HG03135 (cell line): ENCODE results near the gene STARD3.
"Not testable (repeated sequence)": the region's sequence is repeated elsewhere in the genome, so short reads cannot be mapped to it uniquely, and the experiment has no call there.

Source experiments
- ATAC-seq: cut with Tn5 transposase; IDR thresholded peaks from one replicate; pipeline ENCODE4 v1.9.1; 2021; ENCODE audit warnings: mild to moderate bottlenecking, moderate library complexity; ENCODE audit not compliant: unreplicated experiment

Gene STARD3

GRCh38 chr17:39687101-39687545 lies 50.2 kb downstream of the STARD3 start:
- no peak for ATAC-seq

DNA sequence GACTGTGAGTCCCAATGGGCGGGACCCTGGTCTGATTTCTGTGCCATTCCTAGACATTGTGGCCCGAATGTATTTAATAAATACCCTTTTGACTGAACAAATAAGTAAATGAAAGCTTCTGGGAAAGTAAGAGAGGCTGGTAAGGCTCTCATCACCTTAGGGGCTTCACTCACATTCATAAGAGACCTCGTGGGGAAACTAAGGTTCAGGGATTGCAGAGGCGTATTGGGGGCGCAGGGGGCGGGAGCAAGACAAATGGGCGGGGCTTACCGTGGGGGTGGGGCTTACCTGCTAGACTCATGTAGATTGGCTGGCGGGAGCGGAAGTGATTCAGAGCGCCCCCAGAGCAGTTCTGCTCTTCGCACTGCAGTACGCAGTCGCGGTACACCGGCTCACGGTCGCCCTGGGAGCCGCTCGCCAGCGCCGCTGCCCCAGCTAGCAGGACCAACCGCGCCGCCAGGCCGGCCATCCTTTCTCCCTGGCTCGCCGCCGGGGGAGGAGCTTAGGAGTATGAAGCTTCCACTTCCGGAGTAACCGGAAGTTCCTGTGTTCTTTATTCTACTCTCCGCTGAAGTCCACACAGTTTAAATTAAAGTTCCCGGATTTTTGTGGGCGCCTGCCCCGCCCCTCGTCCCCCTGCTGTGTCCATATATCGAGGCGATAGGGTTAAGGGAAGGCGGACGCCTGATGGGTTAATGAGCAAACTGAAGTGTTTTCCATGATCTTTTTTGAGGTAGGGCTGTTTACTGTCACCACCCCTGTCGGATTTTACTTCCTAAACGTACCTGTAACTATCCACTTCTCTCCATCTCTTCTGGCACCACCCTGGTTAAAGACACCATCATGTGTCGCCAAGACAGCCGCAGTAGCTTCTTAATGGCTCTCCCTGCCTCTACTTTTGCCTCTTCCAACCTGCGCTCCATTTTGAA lies 50.9 kb downstream of the STARD3 start, which contains the start of gene PGAP3:
Gene PGAP3 (minus strand): TSS at position 512 of the 929 bp plus-strand sequence. CDS start 43 bp downstream, at position 469.
- peak; percentile 80 for ATAC-seq

DNA sequence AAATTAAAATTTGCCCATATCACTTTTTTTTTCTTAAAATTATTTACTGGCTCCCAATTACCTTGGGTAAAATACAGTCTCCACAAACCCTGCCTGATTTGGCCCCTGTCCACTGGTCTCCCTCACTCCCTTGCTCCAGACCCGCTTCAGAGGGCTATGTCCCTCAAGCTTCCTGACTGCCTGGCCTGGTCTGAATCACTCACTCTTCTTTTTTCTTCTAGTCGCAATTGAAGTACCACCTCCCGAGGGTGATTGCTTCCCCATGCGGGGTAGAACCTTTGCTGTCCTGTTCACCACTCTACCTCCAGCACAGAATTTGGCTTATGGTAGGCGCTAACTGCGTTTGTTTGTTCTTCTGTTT lies 51.5 kb downstream of the STARD3 start:
- no peak for ATAC-seq

DNA sequence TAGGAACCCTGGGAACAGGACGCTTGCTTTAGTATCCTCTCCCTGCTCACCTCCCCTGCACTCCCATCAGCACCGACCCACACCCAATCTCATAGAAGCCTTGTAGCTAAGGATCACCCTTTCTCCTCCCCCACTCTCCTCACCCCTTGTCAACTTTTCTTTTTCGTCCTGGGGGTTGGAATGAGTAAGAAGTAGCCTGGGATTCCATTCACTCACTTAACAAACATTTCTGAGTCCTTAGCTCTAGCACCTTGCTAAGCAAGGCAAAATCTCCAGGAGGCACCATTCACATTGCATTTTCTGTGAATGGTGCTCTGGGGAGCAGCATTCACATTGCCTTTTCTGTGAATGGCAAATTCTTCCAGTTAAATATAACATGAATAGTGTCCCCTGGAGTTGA lies 52.0 kb downstream of the STARD3 start:
- no peak for ATAC-seq

- no peak for ATAC-seq
Measured at GRCh38 chr17:39694593-39694992, 57.6 kb downstream of the STARD3 start.

- ATAC-seq: no peak
Measured at GRCh38 chr17:39695089-39695474, 58.1 kb downstream of the STARD3 start.

GRCh38 chr17:39696731-39697130 lies 59.8 kb downstream of the STARD3 start:
- ATAC-seq: no peak

- ATAC-seq: no peak
Measured at GRCh38 chr17:39697961-39698360, 61.0 kb downstream of the STARD3 start.

DNA sequence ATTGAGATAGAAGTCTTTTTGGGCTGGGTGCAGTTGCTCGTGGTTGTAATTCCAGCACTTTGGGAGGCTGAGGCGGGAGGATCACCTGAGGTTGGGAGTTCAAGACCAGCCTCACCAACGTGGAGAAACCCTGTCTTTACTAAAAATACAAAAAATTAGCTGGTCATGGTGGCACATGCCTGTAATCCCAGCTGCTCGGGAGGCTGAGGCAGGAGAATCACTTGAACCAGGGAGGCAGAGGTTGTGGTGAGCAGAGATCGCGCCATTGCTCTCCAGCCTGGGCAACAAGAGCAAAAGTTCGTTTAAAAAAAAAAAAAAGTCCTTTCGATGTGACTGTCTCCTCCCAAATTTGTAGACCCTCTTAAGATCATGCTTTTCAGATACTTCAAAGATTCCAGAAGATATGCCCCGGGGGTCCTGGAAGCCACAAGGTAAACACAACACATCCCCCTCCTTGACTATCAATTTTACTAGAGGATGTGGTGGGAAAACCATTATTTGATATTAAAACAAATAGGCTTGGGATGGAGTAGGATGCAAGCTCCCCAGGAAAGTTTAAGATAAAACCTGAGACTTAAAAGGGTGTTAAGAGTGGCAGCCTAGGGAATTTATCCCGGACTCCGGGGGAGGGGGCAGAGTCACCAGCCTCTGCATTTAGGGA lies 62.3 kb downstream of the STARD3 start:
- ATAC-seq: not testable (repeated sequence)

- no peak for ATAC-seq
Measured at GRCh38 chr17:39699818-39700147, 62.8 kb downstream of the STARD3 start, which contains the start of gene ERBB2. TSS of gene ERBB2 (plus strand) at chr17:39700064. CDS start at chr17:39700239, 175 bp downstream.

DNA sequence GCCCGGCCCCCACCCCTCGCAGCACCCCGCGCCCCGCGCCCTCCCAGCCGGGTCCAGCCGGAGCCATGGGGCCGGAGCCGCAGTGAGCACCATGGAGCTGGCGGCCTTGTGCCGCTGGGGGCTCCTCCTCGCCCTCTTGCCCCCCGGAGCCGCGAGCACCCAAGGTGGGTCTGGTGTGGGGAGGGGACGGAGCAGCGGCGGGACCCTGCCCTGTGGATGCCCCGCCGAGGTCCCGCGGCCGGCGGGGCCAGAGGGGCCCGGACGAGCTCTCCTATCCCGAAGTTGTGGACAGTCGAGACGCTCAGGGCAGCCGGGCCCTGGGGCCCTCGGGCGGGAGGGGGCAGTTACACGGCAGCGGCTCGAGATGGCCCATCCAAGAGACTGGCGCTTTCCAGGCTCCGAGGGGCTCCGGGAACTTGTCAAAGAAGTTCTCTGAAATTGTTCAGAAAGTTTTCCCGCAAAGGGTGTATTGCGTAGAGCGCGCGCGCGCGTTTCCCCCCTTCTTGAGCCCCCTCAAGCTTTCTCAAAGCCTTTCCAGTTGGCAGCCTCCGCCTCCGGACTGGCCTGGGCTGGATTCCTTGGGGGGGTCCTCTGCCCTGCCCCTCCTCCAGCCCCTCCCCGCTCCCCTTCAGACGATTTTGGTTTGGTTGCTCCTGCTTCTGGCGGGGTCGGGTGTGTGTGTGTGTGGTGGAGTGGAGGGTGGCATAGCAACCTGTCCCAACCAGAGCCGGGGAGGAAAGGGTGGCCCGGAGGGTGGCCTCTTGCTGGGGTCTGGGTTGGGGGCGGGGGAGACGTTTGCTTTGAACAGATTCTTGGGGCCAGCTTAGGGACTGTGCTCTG lies 63.4 kb downstream of the STARD3 start:
- no peak for ATAC-seq

- ATAC-seq: no peak
Measured at GRCh38 chr17:39701012-39701783, 64.3 kb downstream of the STARD3 start.

GRCh38 chr17:39701784-39702422 lies 65.0 kb downstream of the STARD3 start:
- ATAC-seq: no peak

DNA sequence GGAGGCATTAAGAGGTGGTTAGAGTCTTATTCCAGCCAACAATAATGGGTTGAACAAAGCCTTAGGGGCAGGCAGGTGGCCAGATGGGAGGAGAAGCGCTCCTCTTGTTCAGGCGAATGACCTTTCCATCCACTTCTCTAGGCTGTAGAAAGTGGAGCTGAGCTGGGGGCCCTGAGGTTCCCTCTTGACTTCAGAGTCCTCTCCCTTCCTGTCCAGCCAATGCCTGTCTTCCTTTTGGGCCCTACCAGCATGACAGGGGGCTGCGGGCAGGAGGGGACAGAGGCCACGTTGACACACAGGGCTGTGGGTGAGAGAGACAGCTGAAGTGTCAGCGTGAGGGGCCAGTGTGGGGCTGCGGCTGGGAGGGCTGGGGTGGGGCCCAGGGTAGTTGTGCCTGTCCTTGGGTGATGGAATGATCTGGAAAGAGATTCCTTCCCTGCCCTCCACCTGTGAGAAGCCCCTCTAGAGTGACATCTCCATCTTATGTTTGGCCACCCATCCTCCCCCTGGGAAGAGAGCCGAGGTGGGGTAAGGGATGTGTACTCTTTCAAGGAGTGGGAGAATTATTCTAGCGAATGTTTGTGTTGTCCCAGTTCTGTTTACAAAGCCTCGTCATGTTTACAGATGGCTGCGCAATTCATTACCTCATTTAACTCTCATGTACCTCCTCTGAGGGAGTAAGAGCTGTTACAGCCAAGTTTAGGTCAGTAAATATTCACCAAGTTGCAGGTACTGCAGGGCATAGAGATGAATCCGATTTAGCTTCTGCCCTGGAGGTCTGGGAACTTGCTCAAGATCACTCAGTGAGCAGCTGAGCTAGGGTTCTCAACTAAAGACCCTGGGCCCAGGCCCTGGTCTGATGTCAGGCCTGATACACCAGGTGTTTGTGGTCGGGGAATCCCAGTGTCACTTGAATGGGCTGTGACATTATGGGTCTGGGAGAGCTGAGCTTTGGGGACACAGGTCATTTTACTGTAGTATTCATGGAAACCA lies 66.3 kb downstream of the STARD3 start:
- ATAC-seq: no peak

DNA sequence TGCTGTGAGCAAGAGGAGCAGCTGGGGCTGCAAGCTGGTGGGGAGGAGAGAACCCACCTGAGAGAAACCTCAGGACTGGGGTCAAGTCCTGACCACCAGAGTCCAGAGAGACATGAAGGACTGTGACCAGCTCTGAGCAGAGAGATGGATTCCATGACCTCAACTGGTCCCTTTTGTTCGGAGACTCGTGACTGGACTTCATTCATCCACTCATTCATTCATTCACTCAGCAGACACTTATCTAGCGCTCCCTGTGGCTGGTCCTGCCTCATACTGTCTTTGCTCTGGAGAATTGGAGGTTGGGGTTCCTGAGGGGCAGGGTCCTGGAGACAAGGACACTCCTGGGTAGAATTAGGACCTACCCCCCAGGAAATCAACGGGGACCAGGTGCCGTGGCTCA lies 67.0 kb downstream of the STARD3 start:
- ATAC-seq: no peak

- no peak for ATAC-seq
Measured at GRCh38 chr17:39704821-39705551, 68.0 kb downstream of the STARD3 start.

DNA sequence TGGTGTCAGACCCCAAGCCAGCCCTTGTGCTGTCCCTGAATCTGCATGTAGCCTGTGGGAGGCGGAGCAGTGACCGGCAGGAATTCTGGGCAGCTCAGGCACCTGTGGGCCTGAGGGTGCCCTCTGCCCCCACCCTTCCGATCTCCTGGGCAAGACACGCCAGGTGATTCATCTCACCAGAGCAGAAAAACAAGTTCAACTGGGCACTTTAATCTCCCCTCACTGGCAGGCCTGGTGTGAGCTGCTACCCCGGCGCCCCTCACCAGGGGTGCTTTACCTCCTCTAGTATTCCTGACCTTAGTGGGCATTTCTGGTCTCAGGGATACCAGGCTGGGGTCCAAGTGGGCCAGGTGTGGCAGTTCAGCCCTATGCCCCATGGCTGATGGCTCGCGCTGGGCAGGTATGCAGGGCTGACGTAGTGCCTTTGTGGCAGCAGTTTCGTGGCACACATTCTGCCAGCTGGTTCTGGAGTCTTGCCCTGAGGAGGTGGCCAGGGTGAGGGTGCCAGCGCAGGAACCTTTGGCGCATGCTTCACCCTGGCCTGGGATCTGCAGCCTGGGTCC lies 68.9 kb downstream of the STARD3 start:
- no peak for ATAC-seq

GRCh38 chr17:39706383-39706782 lies 69.4 kb downstream of the STARD3 start:
- ATAC-seq: no peak
